Measurements from ENCODE around the gene GFPT2.

- TF ChIP-seq RFX5 (IDR thresholded peaks at IDR 0.05; ENCODE audit: low read depth, low read length), result no peak
- TF ChIP-seq SMARCC2 (IDR thresholded peaks at IDR 0.05; ENCODE audit: low read depth), result no peak
- TF ChIP-seq CTCF (IDR thresholded peaks at IDR 0.05 in 2 of 3, conservative IDR thresholded peaks at IDR 0.05 in 1 of 3; ENCODE audit: insufficient read depth in 2 of 3, low read depth in 1 of 3, low read length in 3 of 3), result no peak
- TF ChIP-seq, protein P1, sequence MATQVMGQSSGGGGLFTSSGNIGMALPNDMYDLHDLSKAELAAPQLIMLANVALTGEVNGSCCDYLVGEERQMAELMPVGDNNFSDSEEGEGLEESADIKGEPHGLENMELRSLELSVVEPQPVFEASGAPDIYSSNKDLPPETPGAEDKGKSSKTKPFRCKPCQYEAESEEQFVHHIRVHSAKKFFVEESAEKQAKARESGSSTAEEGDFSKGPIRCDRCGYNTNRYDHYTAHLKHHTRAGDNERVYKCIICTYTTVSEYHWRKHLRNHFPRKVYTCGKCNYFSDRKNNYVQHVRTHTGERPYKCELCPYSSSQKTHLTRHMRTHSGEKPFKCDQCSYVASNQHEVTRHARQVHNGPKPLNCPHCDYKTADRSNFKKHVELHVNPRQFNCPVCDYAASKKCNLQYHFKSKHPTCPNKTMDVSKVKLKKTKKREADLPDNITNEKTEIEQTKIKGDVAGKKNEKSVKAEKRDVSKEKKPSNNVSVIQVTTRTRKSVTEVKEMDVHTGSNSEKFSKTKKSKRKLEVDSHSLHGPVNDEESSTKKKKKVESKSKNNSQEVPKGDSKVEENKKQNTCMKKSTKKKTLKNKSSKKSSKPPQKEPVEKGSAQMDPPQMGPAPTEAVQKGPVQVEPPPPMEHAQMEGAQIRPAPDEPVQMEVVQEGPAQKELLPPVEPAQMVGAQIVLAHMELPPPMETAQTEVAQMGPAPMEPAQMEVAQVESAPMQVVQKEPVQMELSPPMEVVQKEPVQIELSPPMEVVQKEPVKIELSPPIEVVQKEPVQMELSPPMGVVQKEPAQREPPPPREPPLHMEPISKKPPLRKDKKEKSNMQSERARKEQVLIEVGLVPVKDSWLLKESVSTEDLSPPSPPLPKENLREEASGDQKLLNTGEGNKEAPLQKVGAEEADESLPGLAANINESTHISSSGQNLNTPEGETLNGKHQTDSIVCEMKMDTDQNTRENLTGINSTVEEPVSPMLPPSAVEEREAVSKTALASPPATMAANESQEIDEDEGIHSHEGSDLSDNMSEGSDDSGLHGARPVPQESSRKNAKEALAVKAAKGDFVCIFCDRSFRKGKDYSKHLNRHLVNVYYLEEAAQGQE (IDR thresholded peaks at IDR 0.05; ENCODE audit: borderline replicate concordance), result no peak
- TF ChIP-seq, protein P1 (CRISPR knock-in tag; IDR thresholded peaks at IDR 0.05; ENCODE audit: low read depth), result no peak
These were observed 58.7 kb downstream of the GFPT2 start for GRCh38 chr5:180294411-180294810.

All from K562 (cell line).